GM23248 (cell line): ENCODE measurements around the gene DNAH9. TPM values are rescaled to one million over a fixed set of nuclear protein-coding genes. Genes with fewer than 3 reads are reported as not detected.

Experiments
- DNase-seq: peaks from one replicate; pipeline ENCODE4 v3.0.0-alpha.2; 2015
- H2AFZ ChIP-seq: fragments of 200-600 bp; sonication (generic); 2 replicates; pipeline ENCODE4 v1.6.1; 2016; ENCODE audit warnings: antibody characterized with exemption
- H3F3A ChIP-seq: fragments of 200-600 bp; sonication (generic); 2 replicates; pipeline ENCODE4 v1.6.1; 2016; ENCODE audit warnings: mild to moderate bottlenecking, antibody characterized with exemption, mixed run types; ENCODE audit not compliant: insufficient read depth
- H3K27ac ChIP-seq: fragments of 200-600 bp; sonication (generic); 2 replicates; pipeline ENCODE4 v1.5.1; 2016; ENCODE audit warnings: mild to moderate bottlenecking
- H3K27me3 ChIP-seq: fragments of 200-600 bp; sonication (generic); replicated peaks from 2 replicates; pipeline ENCODE4 v1.6.1; 2016; ENCODE audit warnings: mild to moderate bottlenecking; ENCODE audit not compliant: insufficient read depth
- H3K36me3 ChIP-seq: fragments of 200-600 bp; sonication (generic); 2 replicates; pipeline ENCODE4 v1.6.1; 2016; ENCODE audit warnings: low read depth, mild to moderate bottlenecking
- H3K4me1 ChIP-seq: fragments of 200-600 bp; sonication (generic); 2 replicates; pipeline ENCODE4 v1.6.1; 2016; ENCODE audit warnings: mild to moderate bottlenecking; ENCODE audit not compliant: insufficient read depth
- H3K4me2 ChIP-seq: fragments of 200-600 bp; sonication (generic); one replicate; pipeline ENCODE4 v1.6.1; 2016; ENCODE audit warnings: mild to moderate bottlenecking; ENCODE audit not compliant: unreplicated experiment
- H3K4me3 ChIP-seq: fragments of 200-600 bp; sonication (generic); 2 replicates; pipeline ENCODE4 v1.5.1; 2016; ENCODE audit warnings: mild to moderate bottlenecking
- H3K79me2 ChIP-seq: fragments of 200-600 bp; sonication (generic); 2 replicates; pipeline ENCODE4 v1.6.1; 2016; ENCODE audit warnings: mild to moderate bottlenecking; ENCODE audit not compliant: insufficient read depth
- H3K9ac ChIP-seq: fragments of 200-600 bp; sonication (generic); 2 replicates; pipeline ENCODE4 v1.6.1; 2016; ENCODE audit warnings: mild to moderate bottlenecking
- H3K9me2 ChIP-seq: fragments of 200-600 bp; sonication (generic); 2 replicates; pipeline ENCODE4 v1.6.1; 2016; ENCODE audit warnings: mixed run types, mild to moderate bottlenecking, moderate library complexity; ENCODE audit not compliant: insufficient read depth
- H3K9me3 ChIP-seq: fragments of 200-600 bp; sonication (generic); one replicate; pipeline ENCODE4 v1.6.1; 2017; ENCODE audit warnings: low read depth
- H4K20me1 ChIP-seq: fragments of 200-600 bp; sonication (generic); 2 replicates; pipeline ENCODE4 v1.6.0; 2016; ENCODE audit not compliant: insufficient read depth
- EZH2 ChIP-seq: fragments of 200-600 bp; sonication (generic); IDR thresholded peaks from 2 replicates; pipeline ENCODE4 v1.6.1; 2018; ENCODE audit warnings: antibody characterized with exemption, mild to moderate bottlenecking; ENCODE audit not compliant: insufficient read depth, poor library complexity, severe bottlenecking
- EZH2phosphoT487 ChIP-seq: fragments of 200-600 bp; sonication (generic); IDR thresholded peaks from 2 replicates; pipeline ENCODE4 v1.6.1; 2018; ENCODE audit warnings: antibody characterized with exemption, moderate library complexity, mild to moderate bottlenecking, low read depth; ENCODE audit not compliant: insufficient read depth
- WGBS, 2 experiments: methylation state at CpG; one replicate each; pipeline ENCODE4 v1.1.6; 2015 to 2017; ENCODE audit warnings: low lambda C conversion rate in 2 of 2, low coverage in 1 of 2; ENCODE audit errors: missing lambda C conversion rate in 2 of 2; 5-methylcytosine and 5-hydroxymethylcytosine counted together
- in situ Hi-C: fragments of 300-500 bp; cut with MboI; formaldehyde crosslinking; loops from 2 replicates; pipeline ENCODE4 v1.15.0; 2020
- polyA plus RNA-seq: library from polyadenylated mRNA; unstranded; fragments of >200 nt; fragmentation: Nextera tagmentation; extraction: Ambion mirVana; gene quantifications from 2 replicates; pipeline ENCODE4 v1.2.1, GENCODE V29; 2016
- total RNA-seq: library from RNA; depleted of rRNA; stranded (reverse); fragments of >200 nt; shearing (Covaris generic); gene quantifications from 2 replicates; pipeline ENCODE4 v1.2.3, GENCODE V29; 2014

Gene DNAH9
- total and polyA plus RNA-seq, 2 experiments from 2014 or later: not detected

- no peaks in the 10 kb centered on the region for H3K36me3 ChIP-seq
- H3K79me2 ChIP-seq: no peaks in the 10 kb centered on the region
- H3K9me2 ChIP-seq: no peaks in the 10 kb centered on the region
- H4K20me1 ChIP-seq: no peaks in the 10 kb centered on the region
- no peak for TF ChIP-seq EZH2
- no peak for TF ChIP-seq EZH2phosphoT487
- no peak overlapping the region for H3K27ac ChIP-seq
- no peaks in the 10 kb centered on the region for H3K9me3 ChIP-seq
- 40 to 41% methylated on average over 10 of the region's 10 CpGs for WGBS, 2 experiments
- in situ Hi-C loops: no loop called here
- H3K27me3 ChIP-seq: no peaks in the 10 kb centered on the region
- no peak overlapping the region for H3K9ac ChIP-seq
- no peak overlapping the region for H2AFZ ChIP-seq
- no peak for DNase-seq
- H3F3A ChIP-seq: no peaks in the 10 kb centered on the region
- no peak overlapping the region for H3K4me2 ChIP-seq
- H3K4me3 ChIP-seq: no peak overlapping the region
- no peaks in the 10 kb centered on the region for H3K4me1 ChIP-seq
Observed at GRCh38 chr17:11871773-11872172, 273.5 kb downstream of the DNAH9 start.

DNA sequence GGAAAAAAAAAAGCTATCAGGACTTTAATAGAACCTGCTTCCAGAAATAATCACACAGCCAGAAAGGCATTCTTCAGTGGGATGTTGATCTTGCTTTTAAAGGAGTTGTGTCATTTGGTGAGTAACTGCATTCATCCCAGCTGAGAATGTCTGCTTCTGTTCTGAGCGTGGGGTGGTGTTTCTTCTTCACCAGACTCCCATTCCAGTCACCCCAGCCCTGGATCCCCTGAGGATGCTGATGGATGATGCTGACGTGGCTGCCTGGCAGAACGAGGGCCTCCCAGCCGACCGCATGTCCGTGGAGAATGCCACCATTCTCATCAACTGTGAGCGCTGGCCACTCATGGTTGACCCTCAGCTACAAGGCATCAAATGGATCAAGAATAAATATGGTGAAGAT lies 276.5 kb downstream of the DNAH9 start:
- DNase-seq: no peak
- in situ Hi-C loops: no loop called here
- Histone ChIP-seq H3K4me2 (no peak overlapping the region), H3K79me2 (no peaks in the 10 kb centered on the region), H4K20me1 (no peaks in the 10 kb centered on the region), H3K9ac (no peak overlapping the region), H3K36me3 (no peaks in the 10 kb centered on the region), H3K9me3 (no peaks in the 10 kb centered on the region), H3F3A (no peaks in the 10 kb centered on the region), H3K27ac (no peak overlapping the region), H3K27me3 (no peaks in the 10 kb centered on the region), H3K4me1 (no peaks in the 10 kb centered on the region), H2AFZ (no peak overlapping the region), H3K9me2 (no peaks in the 10 kb centered on the region), H3K4me3 (no peak overlapping the region)
- TF ChIP-seq EZH2 (no peak), EZH2phosphoT487 (no peak)
- WGBS, 2 experiments: 40 to 44% methylated on average over 7 of the region's 7 CpGs

DNA sequence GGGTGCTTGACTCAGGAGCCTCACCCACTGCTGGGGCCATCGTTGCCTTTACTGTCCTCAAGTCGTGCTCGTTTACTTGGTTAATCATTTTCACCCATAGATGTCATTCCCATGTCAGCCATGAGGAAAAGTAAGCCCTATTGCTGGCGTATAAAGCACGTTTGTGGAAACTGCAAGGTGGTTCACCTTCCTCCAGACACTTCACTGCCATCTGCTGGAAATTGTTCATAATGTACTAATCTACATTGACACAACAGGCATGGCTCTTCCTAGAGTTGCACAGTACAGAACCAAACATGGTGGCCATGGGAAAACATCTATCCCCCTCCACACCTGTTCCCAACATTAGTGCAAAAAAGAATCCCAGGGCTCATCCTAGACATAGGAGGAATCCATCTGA lies 282.4 kb downstream of the DNAH9 start:
- Histone ChIP-seq H3K4me2 (no peak overlapping the region), H3K4me1 (no peaks in the 10 kb centered on the region), H3K27me3 (no peaks in the 10 kb centered on the region), H3K9me2 (no peaks in the 10 kb centered on the region), H3K9me3 (no peaks in the 10 kb centered on the region), H3K4me3 (no peak overlapping the region), H3F3A (no peaks in the 10 kb centered on the region), H3K36me3 (no peaks in the 10 kb centered on the region), H3K27ac (no peak overlapping the region), H2AFZ (no peak overlapping the region), H3K79me2 (no peaks in the 10 kb centered on the region), H4K20me1 (no peaks in the 10 kb centered on the region), H3K9ac (no peak overlapping the region)
- in situ Hi-C loops: no loop called here
- DNase-seq: peak; percentile 1
- WGBS, 2 experiments: 18 to 23% methylated on average over 5 of the region's 5 CpGs
- TF ChIP-seq EZH2phosphoT487: no peak
- TF ChIP-seq EZH2: no peak

- H3K36me3 ChIP-seq: no peaks in the 10 kb centered on the region
- H3K9ac ChIP-seq: no peak overlapping the region
- no peak overlapping the region for H2AFZ ChIP-seq
- no peaks in the 10 kb centered on the region for H3K4me1 ChIP-seq
- H3K27ac ChIP-seq: no peak overlapping the region
- H3K4me3 ChIP-seq: no peak overlapping the region
- TF ChIP-seq EZH2phosphoT487 (no peak), EZH2 (no peak)
- H3K4me2 ChIP-seq: no peak overlapping the region
- DNase-seq: no peak
- H3F3A ChIP-seq: no peaks in the 10 kb centered on the region
- in situ Hi-C loops: no loop called here
- WGBS, 2 experiments: 18 to 24% methylated on average over 3 of the region's 3 CpGs
- H4K20me1 ChIP-seq: no peaks in the 10 kb centered on the region
- no peaks in the 10 kb centered on the region for H3K27me3 ChIP-seq
- no peaks in the 10 kb centered on the region for H3K9me2 ChIP-seq
- H3K79me2 ChIP-seq: no peaks in the 10 kb centered on the region
- no peaks in the 10 kb centered on the region for H3K9me3 ChIP-seq
Observed at GRCh38 chr17:11882716-11883115, 284.4 kb downstream of the DNAH9 start.

GRCh38 chr17:11885051-11885450 lies 286.8 kb downstream of the DNAH9 start:
- H3K4me2 ChIP-seq: no peak overlapping the region
- H3K27ac ChIP-seq: no peak overlapping the region
- H3K4me1 ChIP-seq: no peaks in the 10 kb centered on the region
- H3K9ac ChIP-seq: no peak overlapping the region
- no peaks in the 10 kb centered on the region for H3K36me3 ChIP-seq
- in situ Hi-C loops: no loop called here
- H4K20me1 ChIP-seq: no peaks in the 10 kb centered on the region
- DNase-seq: no peak
- no peaks in the 10 kb centered on the region for H3K9me3 ChIP-seq
- H3K27me3 ChIP-seq: no peaks in the 10 kb centered on the region
- no peak overlapping the region for H3K4me3 ChIP-seq
- no peak for TF ChIP-seq EZH2phosphoT487
- no peak for TF ChIP-seq EZH2
- no peaks in the 10 kb centered on the region for H3K9me2 ChIP-seq
- no peak overlapping the region for H2AFZ ChIP-seq
- 2% methylated on average over 2 of the region's 2 CpGs for WGBS, 2 experiments
- H3F3A ChIP-seq: no peaks in the 10 kb centered on the region
- H3K79me2 ChIP-seq: no peaks in the 10 kb centered on the region
